Neural cell (in vitro differentiated cells): ENCODE measurements around the gene CXCL16. TPM values are rescaled to one million over a fixed set of nuclear protein-coding genes. Genes with fewer than 3 reads are reported as not detected.

Experiments used
- H2AFZ ChIP-seq: fragments of 200-600, 300-800 bp; sonication (generic), shearing (Covaris generic); 2 replicates; pipeline ENCODE4 v1.6.0; 2014; ENCODE audit warnings: low read depth, mild to moderate bottlenecking, antibody characterized with exemption, low read length, moderate library complexity
- H3F3A ChIP-seq: fragments of 200-600 bp; shearing (Covaris generic); 2 replicates; pipeline ENCODE4 v1.6.1; 2016; ENCODE audit warnings: mild to moderate bottlenecking, moderate library complexity, mixed read lengths, antibody characterized with exemption, low read length; ENCODE audit not compliant: insufficient read depth, poor library complexity, severe bottlenecking
- H3K27ac ChIP-seq: fragments of 200-600, 300-800 bp; sonication (generic), shearing (Covaris generic); 2 replicates; pipeline ENCODE4 v1.5.1; 2014; ENCODE audit warnings: mild to moderate bottlenecking, low read length, moderate library complexity
- H3K27me3 ChIP-seq: fragments of 300-800, 200-600 bp; sonication (generic), shearing (Covaris generic); 2 replicates; pipeline ENCODE4 v1.6.0; 2014; ENCODE audit warnings: mild to moderate bottlenecking, low read depth, low read length, moderate library complexity; ENCODE audit not compliant: insufficient read depth
- H3K36me3 ChIP-seq: fragments of 300-800, 200-600 bp; sonication (generic), shearing (Covaris generic); 2 replicates; pipeline ENCODE4 v1.5.1; 2014; ENCODE audit warnings: mild to moderate bottlenecking, antibody characterized with exemption, low read length, moderate library complexity; ENCODE audit not compliant: insufficient read depth
- H3K4me2 ChIP-seq: fragments of 300-800, 200-600 bp; sonication (generic), shearing (Covaris generic); 2 replicates; pipeline ENCODE4 v1.6.0; 2014; ENCODE audit warnings: mild to moderate bottlenecking, low read length
- H3K4me3 ChIP-seq: fragments of 300-800, 200-600 bp; sonication (generic), shearing (Covaris generic); 2 replicates; pipeline ENCODE4 v1.5.1; 2014; ENCODE audit warnings: mild to moderate bottlenecking, low read length, moderate library complexity
- H3K79me2 ChIP-seq: fragments of 200-600 bp; shearing (Covaris generic); replicated peaks from 2 replicates; pipeline ENCODE4 v1.6.0; 2014; ENCODE audit warnings: mild to moderate bottlenecking, low read length, moderate library complexity; ENCODE audit not compliant: insufficient read depth
- H3K9ac ChIP-seq: fragments of 300-800, 200-600 bp; sonication (generic), shearing (Covaris generic); 2 replicates; pipeline ENCODE4 v1.6.1; 2016; ENCODE audit warnings: mild to moderate bottlenecking, low read length, mixed read lengths
- H3K9me2 ChIP-seq: fragments of 200-600 bp; shearing (Covaris generic); 2 replicates; pipeline ENCODE4 v1.6.1; 2016; ENCODE audit warnings: mild to moderate bottlenecking, low read length, mixed read lengths; ENCODE audit not compliant: insufficient read depth
- H3K9me3 ChIP-seq: fragments of 200-600, 300-800 bp; sonication (generic), shearing (Covaris generic); 2 replicates; pipeline ENCODE4 v1.6.1; 2016; ENCODE audit warnings: mild to moderate bottlenecking, mixed run types, low read length, moderate library complexity, mixed read lengths
- H4K20me1 ChIP-seq: fragments of 200-600 bp; shearing (Covaris generic); 2 replicates; pipeline ENCODE4 v1.6.1; 2016; ENCODE audit warnings: mild to moderate bottlenecking, mixed run types; ENCODE audit not compliant: insufficient read depth
- CTCF ChIP-seq: fragments of 450-650 bp; IDR thresholded peaks from 2 replicates; pipeline ENCODE4 v1.5.1; 2014; ENCODE audit warnings: antibody characterized with exemption, mild to moderate bottlenecking, moderate library complexity; ENCODE audit not compliant: poor library complexity, severe bottlenecking
- EP300 ChIP-seq: fragments of 450-650 bp; conservative IDR thresholded peaks from 2 replicates; pipeline ENCODE4 v1.6.1; 2014; ENCODE audit warnings: antibody characterized with exemption, mild to moderate bottlenecking, moderate library complexity; ENCODE audit not compliant: poor library complexity, severe bottlenecking
- EZH2 ChIP-seq: fragments of 200-600, 300-800 bp; shearing (Covaris generic), sonication (generic); IDR thresholded peaks from 2 replicates; pipeline ENCODE4 v1.6.1; 2014; ENCODE audit warnings: antibody characterized with exemption, low read length, borderline replicate concordance, mild to moderate bottlenecking; ENCODE audit not compliant: insufficient read depth, poor library complexity, severe bottlenecking
- MXI1 ChIP-seq: fragments of 450-650 bp; conservative IDR thresholded peaks from 2 replicates; pipeline ENCODE4 v1.6.1; 2014; ENCODE audit warnings: antibody characterized with exemption, mild to moderate bottlenecking; ENCODE audit not compliant: poor library complexity, severe bottlenecking
- POLR2AphosphoS5 ChIP-seq: IDR thresholded peaks from 2 replicates; pipeline ENCODE4 v1.6.1; 2012
- RAD21 ChIP-seq: fragments of 450-650 bp; conservative IDR thresholded peaks from 2 replicates; pipeline ENCODE4 v1.6.1; 2014; ENCODE audit warnings: antibody characterized with exemption, mild to moderate bottlenecking, moderate library complexity
- REST ChIP-seq: IDR thresholded peaks from 2 replicates; pipeline ENCODE4 v1.6.1; 2012; ENCODE audit warnings: borderline replicate concordance
- SMC3 ChIP-seq: fragments of 450-650 bp; conservative IDR thresholded peaks from 2 replicates; pipeline ENCODE4 v1.6.1; 2014; ENCODE audit warnings: antibody characterized with exemption, mild to moderate bottlenecking, moderate library complexity; ENCODE audit not compliant: poor library complexity
- TAF1 ChIP-seq: IDR thresholded peaks from 2 replicates; pipeline ENCODE4 v1.6.1; 2012; ENCODE audit warnings: low read depth
- polyA plus RNA-seq: library from polyadenylated mRNA; depleted of rRNA; stranded (reverse); fragments of >200 nt; gene quantifications from 2 replicates; pipeline ENCODE4 v1.2.3, GENCODE V29; 2014

CXCL16 gene
- polyA plus RNA-seq, 1 donor from 2014 or later: not detected

GRCh38 chr17:4785311-4786105, 45.8 kb upstream of the CXCL16 start:
- no peak for TF ChIP-seq MXI1
- no peak for TF ChIP-seq SMC3
- no peak for TF ChIP-seq EP300
- TF ChIP-seq RAD21: no peak
- TF ChIP-seq POLR2AphosphoS5: no peak
- TF ChIP-seq EZH2: no peak
- no peak for TF ChIP-seq REST
- TF ChIP-seq CTCF: no peak
- no peak for TF ChIP-seq TAF1
- no peaks in the 10 kb centered on the region for H3K9me3 ChIP-seq
- H3K27me3 ChIP-seq: no peaks in the 10 kb centered on the region
- H3F3A ChIP-seq: peaks cover under 1% of the 10 kb centered on the region
- no peak overlapping the region for H2AFZ ChIP-seq
- H4K20me1 ChIP-seq: no peaks in the 10 kb centered on the region
- no peaks in the 10 kb centered on the region for H3K79me2 ChIP-seq
- no peaks in the 10 kb centered on the region for H3K36me3 ChIP-seq
- no peak overlapping the region for H3K4me3 ChIP-seq
- no peak overlapping the region for H3K4me2 ChIP-seq
- no peak overlapping the region for H3K27ac ChIP-seq
- no peak overlapping the region for H3K9ac ChIP-seq
- no peaks in the 10 kb centered on the region for H3K9me2 ChIP-seq

GRCh38 chr17:4782652-4783051, 42.9 kb upstream of the CXCL16 start:
- H3K4me2 ChIP-seq: no peak overlapping the region
- no peak overlapping the region for H3K27ac ChIP-seq
- H3K36me3 ChIP-seq: no peaks in the 10 kb centered on the region
- no peak overlapping the region for H3K4me3 ChIP-seq
- no peak overlapping the region for H2AFZ ChIP-seq
- H4K20me1 ChIP-seq: no peaks in the 10 kb centered on the region
- H3K27me3 ChIP-seq: no peaks in the 10 kb centered on the region
- H3F3A ChIP-seq: no peaks in the 10 kb centered on the region
- H3K9me2 ChIP-seq: no peaks in the 10 kb centered on the region
- no peak overlapping the region for H3K9ac ChIP-seq
- no peak for TF ChIP-seq TAF1
- no peaks in the 10 kb centered on the region for H3K9me3 ChIP-seq
- H3K79me2 ChIP-seq: no peaks in the 10 kb centered on the region
